ENCODE measurements around the gene OR13C2. TPM values are rescaled to one million over a fixed set of nuclear protein-coding genes. Genes with fewer than 3 reads are reported as not detected.

The OR13C2 gene
- total and polyA plus RNA-seq, 3 experiments from 2014 or later, result not detected

GRCh38 chr9:104572612-104573011, 32.8 kb downstream of the OR13C2 start:
- H3K36me3 Mint-ChIP-seq, result no peaks in the 10 kb centered on the region
- ChIA-PET CTCF (no interaction called here), POLR2A (no interaction called here)
- Histone ChIP-seq H3K4me1 (ENCODE audit: insufficient read depth, low read length) (no peaks in the 10 kb centered on the region), H3K4me3 (ENCODE audit: low read length) (no peak overlapping the region), H3K27ac (ENCODE audit: low read depth, low read length) (no peak overlapping the region), H3K9me3 (ENCODE audit: low read length) (no peaks in the 10 kb centered on the region), H3K36me3 (ENCODE audit: insufficient read depth, low read length) (no peaks in the 10 kb centered on the region), H3K27me3 (ENCODE audit: insufficient read depth, low read length, poor library complexity, severe bottlenecking) (no peaks in the 10 kb centered on the region)
- no peak overlapping the region for H3K27ac Mint-ChIP-seq
- no peak for DNase-seq
- no peak overlapping the region for H3K4me3 Mint-ChIP-seq
- H3K4me1 Mint-ChIP-seq, result no peaks in the 10 kb centered on the region
- peaks cover 6 to 13% (median 6%) of the 10 kb centered on the region in 5 donors for H3K9me3 Mint-ChIP-seq
- H3K27me3 Mint-ChIP-seq, result no peaks in the 10 kb centered on the region

DNA sequence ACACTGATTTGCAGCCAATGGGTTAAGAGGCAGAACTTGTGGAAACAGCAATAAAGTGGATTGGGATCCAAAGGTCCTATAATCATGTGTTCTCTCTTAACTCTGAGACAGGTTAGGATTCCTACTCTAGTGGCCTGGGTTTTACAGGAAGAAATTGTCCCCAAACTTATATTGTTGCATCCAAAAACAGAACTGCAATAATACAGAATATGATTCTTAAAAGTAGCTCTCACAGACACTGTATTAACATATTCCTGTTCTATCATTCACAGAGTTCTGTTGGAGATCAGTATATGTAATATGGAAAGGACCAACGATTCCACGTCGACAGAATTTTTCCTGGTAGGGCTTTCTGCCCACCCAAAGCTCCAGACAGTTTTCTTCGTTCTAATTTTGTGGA, 36.6 kb downstream of the OR13C2 start, which contains the start of gene OR13C8:
Gene OR13C8 (plus strand): TSS at position 301 of the 400 bp plus-strand sequence. CDS start 0 bp downstream, at position 301.
- no peaks in the 10 kb centered on the region for H3K4me1 ChIP-seq (ENCODE audit: insufficient read depth, low read length)
- no peaks in the 10 kb centered on the region for H3K27me3 Mint-ChIP-seq
- H3K36me3 ChIP-seq (ENCODE audit: insufficient read depth, low read length), result no peaks in the 10 kb centered on the region
- no peak within 1 kb of the TSS for H3K27ac Mint-ChIP-seq
- ChIA-PET CTCF (no interaction called here), POLR2A (no interaction called here)
- H3K9me3 Mint-ChIP-seq, result peaks cover 6 to 11% (median 6%) of the 10 kb centered on the region in 5 donors
- no peaks in the 10 kb centered on the region for H3K27me3 ChIP-seq (ENCODE audit: insufficient read depth, low read length, poor library complexity, severe bottlenecking)
- DNase-seq, result no peak
- H3K36me3 Mint-ChIP-seq, result no peaks in the 10 kb centered on the region
- no peak within 1 kb of the TSS for H3K4me3 Mint-ChIP-seq
- no peak within 1 kb of the TSS for H3K27ac ChIP-seq (ENCODE audit: low read depth, low read length)
- H3K4me3 ChIP-seq (ENCODE audit: low read length), result no peak within 1 kb of the TSS
- H3K9me3 ChIP-seq (ENCODE audit: low read length), result no peaks in the 10 kb centered on the region
- H3K4me1 Mint-ChIP-seq, result no peaks in the 10 kb centered on the region

DNA sequence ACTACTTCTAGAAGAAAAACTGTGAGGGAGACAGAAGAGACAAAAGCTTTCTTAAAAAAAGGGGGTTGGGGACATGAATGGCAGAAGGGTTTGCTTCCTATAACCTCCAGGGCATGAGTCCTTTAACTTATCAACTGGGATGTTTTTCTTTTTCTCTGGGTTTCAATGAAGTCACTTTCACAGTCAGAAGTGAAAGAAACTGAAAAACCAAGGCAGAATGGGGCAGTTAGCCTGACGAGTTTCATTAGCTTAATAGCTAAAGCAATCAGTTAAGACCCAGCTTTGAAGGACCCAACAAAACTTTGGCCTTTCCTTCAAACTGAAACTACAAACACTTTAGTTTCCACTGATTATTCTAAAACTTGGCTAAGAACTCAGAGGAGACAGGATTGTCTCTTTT, 41.1 kb downstream of the OR13C2 start:
- no peaks in the 10 kb centered on the region for H3K27me3 Mint-ChIP-seq
- no peak overlapping the region for H3K4me3 Mint-ChIP-seq
- H3K27ac Mint-ChIP-seq, result no peak overlapping the region

GRCh38 chr9:104556830-104557634, 48.4 kb downstream of the OR13C2 start:
- no peak overlapping the region for H3K27ac Mint-ChIP-seq
- Histone ChIP-seq H3K4me3 (ENCODE audit: low read length) (no peak overlapping the region), H3K36me3 (ENCODE audit: insufficient read depth, low read length) (no peaks in the 10 kb centered on the region), H3K27me3 (ENCODE audit: insufficient read depth, low read length, poor library complexity, severe bottlenecking) (no peaks in the 10 kb centered on the region), H3K27ac (ENCODE audit: low read depth, low read length) (no peak overlapping the region), H3K9me3 (ENCODE audit: low read length) (no peaks in the 10 kb centered on the region), H3K4me1 (ENCODE audit: insufficient read depth, low read length) (no peaks in the 10 kb centered on the region)
- no peaks in the 10 kb centered on the region for H3K27me3 Mint-ChIP-seq
- ChIA-PET POLR2A (interaction anchor here (0.6 kb wide), 1 partner anchor 160 kb away, joined by 3 read pairs; no protein-coding TSS in a partner anchor), CTCF (no interaction called here)
- H3K4me3 Mint-ChIP-seq, result no peak overlapping the region
- no peaks in the 10 kb centered on the region for H3K4me1 Mint-ChIP-seq
- peaks cover 4 to 20% (median 7%) of the 10 kb centered on the region in 5 donors for H3K9me3 Mint-ChIP-seq
- H3K36me3 Mint-ChIP-seq, result no peaks in the 10 kb centered on the region
- no peak for DNase-seq

More for the DNA sequence above, 41.1 kb downstream of the OR13C2 start:
- Mint-ChIP-seq H3K36me3 (no peaks in the 10 kb centered on the region), H3K9me3 (peaks cover 0 to 9% (median 6%) of the 10 kb centered on the region in 5 donors), H3K4me1 (no peaks in the 10 kb centered on the region)
- CTCF ChIA-PET, result no interaction called here
- no peak for DNase-seq
- no peaks in the 10 kb centered on the region for H3K9me3 ChIP-seq (ENCODE audit: low read length)
- H3K27me3 ChIP-seq (ENCODE audit: insufficient read depth, low read length, poor library complexity, severe bottlenecking), result no peaks in the 10 kb centered on the region
- H3K36me3 ChIP-seq (ENCODE audit: insufficient read depth, low read length), result no peaks in the 10 kb centered on the region
- H3K4me1 ChIP-seq (ENCODE audit: insufficient read depth, low read length), result no peaks in the 10 kb centered on the region
- POLR2A ChIA-PET, result no interaction called here
- no peak overlapping the region for H3K27ac ChIP-seq (ENCODE audit: low read depth, low read length)
- H3K4me3 ChIP-seq (ENCODE audit: low read length), result no peak overlapping the region

DNA sequence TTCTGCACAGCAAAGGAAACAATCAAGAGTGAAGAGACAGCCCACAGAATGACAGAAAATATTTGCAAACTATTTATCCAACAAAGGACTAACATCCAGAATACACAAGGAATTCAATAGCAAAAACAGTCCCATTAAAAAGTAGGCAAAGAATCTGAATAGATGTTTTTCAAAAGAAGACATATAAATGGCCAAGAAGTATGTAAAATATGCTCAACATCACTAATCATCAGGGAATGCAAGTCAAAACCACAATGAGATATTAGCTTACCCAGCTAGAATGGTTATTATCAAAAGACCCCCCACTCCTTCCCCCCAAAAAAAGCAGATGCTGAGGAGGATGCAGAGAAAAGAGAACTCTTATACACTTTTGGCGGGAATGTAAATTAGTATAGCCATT, 49.9 kb downstream of the OR13C2 start:
- Mint-ChIP-seq H3K4me1 (no peaks in the 10 kb centered on the region), H3K36me3 (no peaks in the 10 kb centered on the region), H3K27ac (no peak overlapping the region), H3K9me3 (peaks cover 4 to 15% (median 6%) of the 10 kb centered on the region in 5 donors), H3K27me3 (no peaks in the 10 kb centered on the region), H3K4me3 (no peak overlapping the region)
- no peaks in the 10 kb centered on the region for H3K27me3 ChIP-seq (ENCODE audit: insufficient read depth, low read length, poor library complexity, severe bottlenecking)
- no peak for DNase-seq
- H3K9me3 ChIP-seq (ENCODE audit: low read length), result no peaks in the 10 kb centered on the region
- CTCF ChIA-PET, result no interaction called here
- H3K27ac ChIP-seq (ENCODE audit: low read depth, low read length), result no peak overlapping the region
- no peaks in the 10 kb centered on the region for H3K36me3 ChIP-seq (ENCODE audit: insufficient read depth, low read length)
- H3K4me3 ChIP-seq (ENCODE audit: low read length), result no peak overlapping the region
- no peaks in the 10 kb centered on the region for H3K4me1 ChIP-seq (ENCODE audit: insufficient read depth, low read length)
- POLR2A ChIA-PET, result no interaction called here

Other genes starting within 250 kb of the OR13C2 start
- not detected for gene OR13F1, start 101.4 kb downstream of the OR13C2 start, total RNA-seq
- gene OR13F1, start 101.4 kb downstream of the OR13C2 start, polyA plus RNA-seq, result not detected
- gene OR13C4, start 78.4 kb downstream of the OR13C2 start, total RNA-seq, result not detected
- not detected for gene OR13C4, start 78.4 kb downstream of the OR13C2 start, polyA plus RNA-seq
- not detected for gene OR13C3, start 68.8 kb downstream of the OR13C2 start, total RNA-seq
- not detected for gene OR13C3, start 68.8 kb downstream of the OR13C2 start, polyA plus RNA-seq
- not detected for gene OR13C8, start 36.5 kb downstream of the OR13C2 start, total RNA-seq
- not detected for gene OR13C8, start 36.5 kb downstream of the OR13C2 start, polyA plus RNA-seq
- not detected for gene OR13C5, start 6.2 kb downstream of the OR13C2 start, total RNA-seq
- not detected for gene OR13C5, start 6.2 kb downstream of the OR13C2 start, polyA plus RNA-seq
- gene OR13C9, start 12.6 kb upstream of the OR13C2 start, total RNA-seq, result not detected
- not detected for gene OR13C9, start 12.6 kb upstream of the OR13C2 start, polyA plus RNA-seq
- not detected for gene OR13D1, start 88.9 kb upstream of the OR13C2 start, total RNA-seq
- gene OR13D1, start 88.9 kb upstream of the OR13C2 start, polyA plus RNA-seq, result not detected
- gene NIPSNAP3A, start 142.1 kb upstream of the OR13C2 start, total RNA-seq, result 10 to 100 TPM in 1 of 2 experiments, 1 to 10 TPM in 1; 9.1 to 10.1 TPM
- gene NIPSNAP3A, start 142.1 kb upstream of the OR13C2 start, polyA plus RNA-seq, result 21.8 TPM
- under 1 TPM; 0.18 to 0.46 TPM for gene NIPSNAP3B, start 158.5 kb upstream of the OR13C2 start, total RNA-seq
- not detected for gene NIPSNAP3B, start 158.5 kb upstream of the OR13C2 start, polyA plus RNA-seq

Measured in CD8-positive, alpha-beta memory T cell (primary cell).